ENCODE data around the gene L2HGDH. TPM values are rescaled to one million over a fixed set of nuclear protein-coding genes. Genes with fewer than 3 reads are reported as not detected.

The L2HGDH gene
- total and polyA plus RNA-seq, 9 of the 15 experiments (the other 6 are each of a cell fraction or from before 2014, with no cell fraction given), result 1.7 to 16.1 (median 10.5) TPM

GRCh38 chr14:50222055-50222613 is 89.9 kb downstream of the L2HGDH start:
- no peak for ATAC-seq
- Histone ChIP-seq H3K36me3 (ENCODE audit: control insufficient read depth, insufficient read depth, low read length) (no peaks in the 10 kb centered on the region), H2AFZ (ENCODE audit: low read depth, low read length) (no peak overlapping the region), H3K27ac (ENCODE audit: extremely low read depth, low read depth, low read length) (no peak overlapping the region), H3K4me2 (ENCODE audit: insufficient read depth, low read length) (no peak overlapping the region), H3K9ac (ENCODE audit: insufficient read depth in 1 of 2, low read depth in 2 of 2, low read length in 2 of 2) (no peak overlapping the region), H3K79me2 (ENCODE audit: control insufficient read depth, insufficient read depth, low read length) (peaks cover 57% of the 10 kb centered on the region), H3K9me3 (replicated peaks; ENCODE audit: control insufficient read depth, insufficient read depth, low read depth, low read length) (no peaks in the 10 kb centered on the region), H3K9me1 (ENCODE audit: control insufficient read depth, insufficient read depth, low read length) (no peaks in the 10 kb centered on the region), H3K4me1 (replicated peaks in 1 of 2; ENCODE audit: control insufficient read depth in 2 of 2, insufficient read depth in 2 of 2, low read length in 2 of 2) (peaks cover 0 to 5% of the 10 kb centered on the region in 2 experiments; a peak in 1 of 5 replicates), H3K4me3 (no peak overlapping the region), H3K27me3 (ENCODE audit: control insufficient read depth in 2 of 2, insufficient read depth in 2 of 2, low read length in 2 of 2) (no peaks in the 10 kb centered on the region), H4K20me1 (replicated peaks; ENCODE audit: control insufficient read depth, insufficient read depth, low read length) (no peaks in the 10 kb centered on the region)
- peak; percentile 18; the same call in 1 of the 2 replicates for TF ChIP-seq MAFK (IDR thresholded peaks at IDR 0.05; ENCODE audit: low read length)
- TF ChIP-seq MAFF (IDR thresholded peaks at IDR 0.05; ENCODE audit: low read length), result peak; percentile 32; the same call in 1 of the 2 replicates
- no peak for TF ChIP-seq MECOM (CRISPR knock-in tag; IDR thresholded peaks at IDR 0.05)
- peak; percentile 41; the same call in 1 of the 2 replicates for TF ChIP-seq MAFG (tag; conservative IDR thresholded peaks at IDR 0.05)
- peak; percentile 85 for TF ChIP-seq ZNF316 (IDR thresholded peaks at IDR 0.05)
- peak; percentile 63 for TF ChIP-seq C11orf30 (IDR thresholded peaks at IDR 0.05; ENCODE audit: low read depth)
- TF ChIP-seq KDM5B (IDR thresholded peaks at IDR 0.05; ENCODE audit: insufficient replicate concordance, low read depth, low read length), result no peak
- no TSS peak for BruUV-seq (replicated peaks)
- DNase-seq (ENCODE audit: extremely low read depth in 1 of 4, low spot score in 3 of 4), result no peak
- intact Hi-C loops (cut with micrococcal nuclease), result no loop called here
- no peak for FAIRE-seq
- in situ Hi-C loops (cut with MboI), result no loop called here
- ChIA-PET POLR2A (interaction anchor here (0.8 kb wide), 1 partner anchor 81 kb away, joined by 3 read pairs; no protein-coding TSS in a partner anchor), CTCF (ENCODE audit: low intra/inter-chr PET ratio) (no interaction called here)
- 75% methylated on average over 1 of the region's 1 CpG for WGBS (ENCODE audit: insufficient coverage, low coverage, missing lambda C conversion rate)
